ENCODE results near the gene SCAPER. TPM values are rescaled to one million over a fixed set of nuclear protein-coding genes. Genes with fewer than 3 reads are reported as not detected.
A peak's percentile ranks its signal among the peaks of the same experiment; 100 is the strongest.

Gene SCAPER
- total RNA-seq, 1 donor from 2014 or later = 5.3 TPM

DNA sequence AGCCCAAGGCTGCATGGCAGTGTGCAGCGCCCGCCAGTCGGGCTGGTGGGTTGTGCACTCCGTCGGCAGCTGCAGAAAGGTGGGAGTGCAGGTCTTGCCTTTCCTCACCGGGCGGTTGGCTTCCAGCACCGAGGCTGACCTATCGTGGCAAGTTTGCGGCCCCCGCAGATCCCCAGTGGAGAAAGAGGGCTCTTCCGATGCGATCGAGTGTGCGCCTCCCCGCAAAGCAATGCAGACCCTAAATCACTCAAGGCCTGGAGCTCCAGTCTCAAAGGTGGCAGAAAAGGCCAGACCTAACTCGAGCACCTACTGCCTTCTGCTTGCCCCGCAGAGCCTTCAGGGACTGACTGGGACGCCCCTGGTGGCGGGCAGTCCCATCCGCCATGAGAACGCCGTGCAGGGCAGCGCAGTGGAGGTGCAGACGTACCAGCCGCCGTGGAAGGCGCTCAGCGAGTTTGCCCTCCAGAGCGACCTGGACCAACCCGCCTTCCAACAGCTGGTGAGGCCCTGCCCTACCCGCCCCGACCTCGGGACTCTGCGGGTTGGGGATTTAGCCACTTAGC, 564.3 kb downstream of the SCAPER start:
- DNase-seq (ENCODE audit: low read depth in 2 of 2) = no peak

DNA sequence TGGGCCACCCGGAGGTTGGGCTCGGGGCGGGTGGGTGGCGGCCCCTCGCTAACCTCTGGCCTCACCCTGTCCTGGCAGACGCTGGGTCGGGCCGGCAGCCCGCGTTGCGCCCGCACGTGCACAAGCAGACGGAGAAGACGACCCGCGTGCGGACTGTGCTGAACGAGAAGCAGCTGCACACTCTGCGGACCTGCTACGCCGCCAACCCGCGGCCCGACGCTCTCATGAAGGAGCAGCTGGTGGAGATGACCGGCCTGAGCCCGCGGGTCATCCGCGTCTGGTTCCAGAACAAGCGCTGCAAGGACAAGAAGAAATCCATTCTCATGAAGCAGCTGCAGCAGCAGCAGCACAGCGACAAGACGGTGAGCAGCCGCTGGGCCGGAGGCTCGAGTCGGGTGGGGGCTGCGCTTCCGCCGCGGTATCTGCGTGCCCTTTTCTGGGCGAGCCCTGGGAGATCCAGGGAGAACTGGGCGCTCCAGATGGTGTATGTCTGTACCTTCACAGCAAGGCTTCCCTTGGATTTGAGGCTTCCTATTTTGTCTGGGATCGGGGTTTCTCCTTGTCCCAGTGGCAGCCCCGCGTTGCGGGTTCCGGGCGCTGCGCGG, 564.8 kb downstream of the SCAPER start:
- peak in 1 of 2 donors; percentile 33 for DNase-seq (ENCODE audit: low read depth in 2 of 2)

DNA sequence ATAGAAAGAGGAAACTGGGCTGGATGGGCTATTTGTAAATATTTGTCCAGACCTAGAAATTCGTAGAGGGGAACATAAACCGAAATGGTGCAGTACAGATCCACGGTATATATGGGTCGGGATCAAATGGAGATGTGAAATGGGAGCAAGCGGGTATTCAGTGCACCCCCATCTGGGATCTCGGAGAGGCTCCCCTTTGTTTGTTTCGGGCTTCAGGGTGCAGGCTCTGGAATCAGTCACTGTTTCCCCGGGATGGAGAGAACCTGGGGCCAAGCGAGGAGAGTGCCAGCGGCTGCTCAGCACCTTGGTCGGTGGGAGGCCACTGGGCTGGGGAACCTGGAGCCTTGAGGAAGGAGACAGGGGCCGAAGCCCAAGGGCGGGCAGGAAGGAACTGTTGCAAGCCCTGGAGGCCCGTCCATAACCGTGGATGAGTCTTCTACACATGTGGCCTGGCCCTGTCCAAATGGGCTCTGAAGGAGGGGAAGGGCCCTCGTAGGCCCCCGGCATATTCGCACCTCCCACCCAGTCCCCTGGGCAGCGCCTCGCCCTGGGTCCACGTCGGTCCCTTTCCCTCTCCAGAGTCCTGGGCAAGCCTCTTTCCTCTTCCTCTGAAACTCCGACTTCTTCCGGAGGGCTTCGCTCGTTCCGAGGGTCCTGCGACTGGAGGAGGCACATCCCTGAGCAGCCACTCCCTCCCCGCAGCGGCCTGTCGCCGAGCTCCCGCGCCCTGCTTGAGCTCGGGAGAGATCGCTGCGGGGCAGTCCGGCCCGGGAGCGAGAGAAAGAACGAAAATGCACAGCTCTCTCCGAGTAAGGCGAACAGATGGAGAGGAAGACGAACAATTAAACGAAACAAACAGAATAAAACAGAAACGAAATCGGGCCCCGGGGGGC, 565.6 kb downstream of the SCAPER start:
- no peak for DNase-seq (ENCODE audit: low read depth in 2 of 2)

DNA sequence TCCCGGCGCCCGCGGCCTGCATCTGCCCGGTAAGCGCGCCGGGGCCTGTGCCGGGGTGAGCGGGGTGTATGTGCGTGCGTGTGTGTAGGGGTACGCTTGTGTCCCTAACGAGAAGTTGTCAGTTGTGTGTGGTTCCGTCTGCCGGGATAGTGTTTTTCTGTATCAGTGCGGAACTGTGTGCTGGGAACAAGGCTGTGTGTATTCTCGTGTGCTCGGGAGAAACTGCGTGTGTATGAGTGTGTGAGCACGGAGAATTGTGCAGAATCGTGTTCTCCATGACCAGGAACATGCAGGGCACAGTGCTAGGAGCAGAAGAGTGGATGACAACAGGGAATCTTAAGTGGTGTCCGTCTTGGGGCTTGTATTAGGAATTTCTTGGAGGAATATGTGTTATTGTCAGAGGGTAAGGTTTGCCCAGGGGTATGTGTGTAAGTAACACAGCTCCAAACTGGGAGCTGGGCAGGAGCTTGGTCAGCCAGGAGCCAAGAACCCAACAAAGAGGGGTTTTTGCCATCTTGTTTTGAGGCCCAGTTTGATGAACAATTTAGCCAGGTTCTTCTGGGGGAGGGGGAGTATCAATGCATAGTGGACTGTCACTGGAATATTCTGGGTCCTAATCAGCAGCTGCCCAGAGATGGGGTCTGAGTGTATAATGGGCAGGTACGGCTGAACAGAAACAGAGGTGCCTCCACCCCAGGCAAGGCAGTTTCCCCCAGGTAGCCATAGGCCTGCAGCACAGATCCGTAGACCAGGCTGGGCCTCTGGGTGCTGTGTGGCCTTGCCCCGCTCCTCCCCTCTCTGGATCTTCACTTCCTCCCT, 566.4 kb downstream of the SCAPER start:
- DNase-seq (ENCODE audit: low read depth in 2 of 2) = no peak

DNA sequence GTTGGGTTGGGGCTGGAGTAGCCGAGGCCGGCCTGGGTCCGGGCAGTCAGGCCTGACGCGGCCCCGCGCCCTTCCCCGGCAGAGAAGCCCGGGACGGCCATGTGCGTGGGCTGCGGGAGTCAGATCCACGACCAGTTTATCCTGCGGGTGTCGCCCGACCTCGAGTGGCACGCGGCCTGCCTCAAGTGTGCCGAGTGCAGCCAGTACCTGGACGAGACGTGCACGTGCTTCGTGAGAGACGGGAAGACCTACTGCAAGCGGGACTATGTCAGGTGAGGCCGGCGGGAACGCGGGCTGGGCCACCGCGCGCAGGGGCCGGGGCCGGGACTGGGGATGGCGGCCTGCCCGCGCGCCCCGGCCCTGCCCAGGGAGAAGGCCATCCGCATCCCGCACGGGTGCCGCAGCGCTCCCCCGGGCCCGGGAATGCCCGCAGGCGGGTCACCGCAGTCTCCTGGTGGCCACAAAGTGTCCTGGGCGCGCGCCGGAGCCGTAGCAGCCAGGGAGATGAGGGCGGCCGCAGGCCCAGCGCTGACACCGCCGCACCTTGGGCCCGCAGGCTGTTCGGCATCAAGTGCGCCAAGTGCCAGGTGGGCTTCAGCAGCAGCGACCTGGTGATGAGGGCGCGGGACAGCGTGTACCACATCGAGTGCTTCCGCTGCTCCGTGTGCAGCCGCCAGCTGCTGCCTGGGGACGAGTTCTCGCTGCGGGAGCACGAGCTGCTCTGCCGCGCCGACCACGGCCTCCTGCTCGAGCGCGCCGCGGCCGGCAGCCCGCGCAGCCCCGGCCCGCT, 567.2 kb downstream of the SCAPER start:
- DNase-seq (ENCODE audit: low read depth in 2 of 2) = no peak

DNA sequence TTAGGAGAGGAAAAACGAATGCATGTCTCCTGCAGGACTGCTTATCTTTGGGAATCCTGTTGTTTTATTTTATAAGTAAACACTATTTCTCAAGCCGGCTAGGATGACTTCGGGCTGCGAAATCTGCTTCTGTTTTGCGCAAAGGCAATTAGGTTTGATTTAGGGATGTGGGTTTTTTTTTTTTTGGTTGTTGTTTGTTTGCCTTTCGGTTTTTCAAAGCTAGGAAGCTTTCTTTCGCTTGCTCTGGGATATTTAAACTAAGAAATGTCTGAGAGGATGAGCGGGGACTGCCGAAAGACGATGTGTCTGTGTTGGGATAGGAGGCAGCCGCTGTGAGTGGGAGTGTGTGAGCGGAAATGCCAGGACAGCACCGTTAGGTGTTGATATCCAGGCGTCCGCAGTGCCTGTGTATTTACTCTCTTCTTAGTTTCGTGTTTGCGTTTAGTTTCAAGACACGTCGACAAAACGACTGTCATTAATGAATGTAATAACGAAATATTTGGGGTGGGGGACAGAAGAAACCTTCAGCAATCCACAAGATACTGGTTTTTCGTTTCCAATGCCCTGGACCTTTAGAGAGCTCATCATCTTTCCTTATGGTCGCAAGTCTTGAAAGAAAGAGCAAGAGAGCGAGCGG, 568.0 kb downstream of the SCAPER start:
- DNase-seq (ENCODE audit: low read depth in 2 of 2) = no peak

DNA sequence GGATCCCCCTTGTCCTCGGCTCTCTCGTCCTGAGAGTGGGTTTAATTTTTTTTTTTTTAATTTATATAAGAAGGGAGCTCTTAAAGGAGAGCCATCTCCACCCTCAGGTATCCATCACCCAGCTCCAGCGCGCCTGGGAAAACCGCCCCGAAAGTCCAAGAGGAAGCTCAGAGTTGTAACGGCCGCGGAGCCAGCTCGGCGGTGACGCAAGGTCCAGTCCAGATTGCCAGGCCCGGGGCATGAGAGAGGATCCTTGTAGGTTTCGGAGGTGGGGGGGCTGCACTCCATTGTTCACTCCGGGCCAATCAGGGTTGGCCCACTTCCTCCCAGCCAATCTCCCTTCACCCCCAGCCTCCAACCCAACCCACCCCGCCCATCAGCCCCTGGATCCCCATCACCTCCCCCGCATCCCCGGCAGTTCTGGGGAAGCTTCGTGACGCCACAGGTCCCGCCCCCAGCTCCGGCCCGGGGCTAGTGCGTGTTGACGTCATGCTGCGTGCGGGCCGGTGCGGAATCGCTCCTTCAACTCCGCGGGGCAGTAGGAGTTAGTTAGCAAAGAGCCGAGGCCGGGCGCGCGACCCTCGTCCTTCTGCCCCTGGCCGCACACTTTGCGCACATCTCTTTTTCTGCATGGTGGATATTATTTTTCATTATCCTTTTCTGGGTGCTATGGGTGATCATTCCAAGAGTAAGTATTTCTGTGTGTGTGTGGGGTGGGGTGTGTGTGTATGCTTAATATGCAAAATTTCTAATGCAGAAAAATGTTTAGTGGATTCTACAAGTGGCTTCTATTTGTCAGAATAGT, 568.7 kb downstream of the SCAPER start, which contains the start of gene ISL2:
ISL2 (plus strand) TSS at position 520 of the 805 bp plus-strand sequence; CDS start at position 631, 111 bp downstream.
- peak; percentile 28 to 65 for DNase-seq (ENCODE audit: low read depth in 2 of 2)

DNA sequence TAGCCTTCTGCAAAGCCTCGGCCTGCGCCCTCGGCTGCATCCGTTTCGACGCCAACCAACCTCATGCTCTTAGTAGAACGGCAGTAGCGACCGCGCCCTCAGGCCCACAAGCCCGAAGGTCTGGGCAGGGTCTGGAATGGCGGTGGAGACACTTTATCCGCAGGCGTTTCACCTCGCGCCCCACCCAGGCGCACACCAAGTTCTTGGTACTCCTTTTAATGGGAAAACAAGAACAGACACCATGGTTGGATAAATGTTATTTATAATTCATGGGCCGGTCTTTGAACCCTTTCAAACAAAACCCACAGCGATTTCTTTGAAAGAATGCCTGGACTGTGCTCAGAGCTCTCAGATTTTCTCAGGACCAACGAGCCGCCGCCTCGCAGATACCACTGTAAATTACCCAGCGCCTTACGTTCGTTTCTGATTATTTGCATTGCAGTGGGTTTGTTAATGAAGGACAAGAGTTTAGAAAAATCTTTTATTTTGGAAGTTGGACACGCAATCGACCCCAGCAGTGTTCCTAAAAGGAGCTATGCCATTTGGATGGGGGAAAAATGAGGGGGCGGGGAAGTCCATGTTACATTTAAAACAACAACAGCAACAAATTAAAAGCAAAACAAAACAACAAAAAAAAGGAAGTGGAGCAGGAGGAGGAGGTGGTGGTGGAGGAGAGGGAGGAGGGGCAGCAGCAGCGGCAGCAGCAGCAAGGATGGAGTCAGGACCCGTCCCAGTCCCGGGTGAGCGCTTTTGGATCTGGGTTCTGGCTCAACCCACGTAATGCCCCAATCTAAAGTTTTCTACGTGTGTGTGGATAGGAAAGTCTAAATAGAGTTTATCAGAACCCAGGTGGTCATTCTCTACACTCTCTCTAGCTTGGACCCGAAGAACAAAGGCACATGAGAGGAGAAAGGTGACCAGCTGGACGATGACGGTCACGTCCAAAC, 569.6 kb downstream of the SCAPER start:
- no peak for DNase-seq (ENCODE audit: low read depth in 2 of 2)

DNA sequence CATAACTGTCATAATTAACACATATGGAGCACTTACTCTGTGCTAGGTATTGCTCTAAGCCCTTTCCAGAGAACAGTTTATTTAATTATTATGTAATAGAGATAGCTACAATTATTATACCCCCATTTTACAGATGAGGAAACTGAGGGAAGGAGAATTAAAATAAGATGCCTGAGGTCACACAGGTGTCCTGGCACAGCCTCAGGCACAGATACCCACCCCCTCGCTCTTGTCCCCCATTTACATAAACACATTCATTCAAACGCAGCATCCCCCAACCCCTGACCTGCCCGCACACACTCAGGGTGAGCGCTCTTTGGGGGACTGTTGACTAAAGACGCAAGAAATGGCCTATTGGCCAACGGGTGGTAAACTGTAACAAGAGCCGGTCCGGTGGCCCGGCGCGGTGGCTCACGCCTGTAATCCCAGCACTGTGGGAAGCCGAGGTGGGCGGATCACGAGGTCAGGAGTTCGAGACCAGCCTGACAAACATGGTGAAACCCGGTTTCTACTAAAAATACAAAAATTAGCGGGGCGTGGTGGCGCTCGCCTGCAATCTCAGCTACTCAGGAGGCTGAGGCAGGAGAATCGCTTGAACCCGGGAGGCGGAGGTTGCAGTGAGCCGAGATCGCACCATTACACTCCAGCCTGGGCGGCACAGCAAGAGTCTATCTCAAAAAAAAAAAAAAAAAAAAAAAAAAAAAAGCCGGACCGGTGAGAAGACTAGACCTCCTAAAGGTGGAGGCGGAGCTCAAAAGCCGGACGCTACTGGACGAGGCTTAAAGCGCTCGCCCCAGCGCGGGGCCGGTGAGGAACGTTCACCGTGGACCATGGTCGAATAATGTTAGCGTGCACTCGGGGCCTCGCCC, 570.5 kb downstream of the SCAPER start:
- no peak for DNase-seq (ENCODE audit: low read depth in 2 of 2)

DNA sequence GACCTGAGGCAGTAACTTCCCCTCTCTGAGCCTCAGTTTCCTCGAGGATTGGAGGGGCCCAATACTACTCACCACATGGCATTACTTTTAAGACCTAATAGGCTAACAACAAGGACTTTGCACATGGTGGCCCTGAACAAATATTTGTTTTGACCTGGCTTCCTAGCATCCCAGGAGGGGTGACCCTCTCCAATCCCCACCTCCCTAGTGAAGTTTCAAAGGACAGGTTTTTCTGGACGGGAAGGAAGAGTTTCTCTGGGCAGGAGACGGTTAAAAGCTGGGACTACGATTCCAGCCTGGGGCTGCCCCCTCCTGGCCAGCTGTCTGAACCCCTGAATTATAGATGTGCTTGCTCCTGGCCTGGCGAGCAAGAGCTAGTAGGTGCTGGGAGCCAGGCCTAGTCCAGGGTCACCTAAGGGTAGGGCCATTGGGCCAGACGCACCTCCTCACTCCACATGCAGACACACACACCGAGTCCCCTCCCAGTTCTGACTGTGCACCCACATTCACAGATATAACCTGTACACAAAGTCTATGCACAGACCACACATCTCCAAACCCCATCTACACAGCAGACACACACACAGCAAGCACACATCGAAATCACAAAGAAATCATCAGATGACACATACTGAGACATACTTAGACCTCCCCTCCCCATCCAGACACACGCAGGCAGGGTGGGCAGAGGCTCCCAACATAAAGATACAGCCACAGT, 571.3 kb downstream of the SCAPER start:
- no peak for DNase-seq (ENCODE audit: low read depth in 2 of 2)

DNA sequence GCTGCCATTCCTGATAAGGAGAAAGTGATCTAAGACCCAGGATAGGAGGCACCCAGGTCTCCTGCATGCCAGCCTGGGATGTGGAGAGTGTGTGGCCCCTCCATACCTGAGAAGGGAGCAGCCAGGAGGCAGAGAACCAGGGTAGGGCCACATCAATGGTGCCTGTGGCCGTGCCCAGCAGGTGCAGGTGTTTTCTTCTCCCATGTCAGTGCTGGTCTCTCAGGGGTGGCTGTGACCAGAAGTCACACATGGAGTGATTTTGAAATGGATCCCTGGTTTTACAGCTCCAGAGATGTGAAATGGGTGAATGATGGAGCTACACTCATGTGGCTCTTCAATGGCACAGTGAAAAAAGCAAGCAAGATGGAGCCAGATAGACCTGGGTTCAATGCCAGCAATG, 571.8 kb downstream of the SCAPER start:
- no peak for DNase-seq (ENCODE audit: low read depth in 2 of 2)

DNA sequence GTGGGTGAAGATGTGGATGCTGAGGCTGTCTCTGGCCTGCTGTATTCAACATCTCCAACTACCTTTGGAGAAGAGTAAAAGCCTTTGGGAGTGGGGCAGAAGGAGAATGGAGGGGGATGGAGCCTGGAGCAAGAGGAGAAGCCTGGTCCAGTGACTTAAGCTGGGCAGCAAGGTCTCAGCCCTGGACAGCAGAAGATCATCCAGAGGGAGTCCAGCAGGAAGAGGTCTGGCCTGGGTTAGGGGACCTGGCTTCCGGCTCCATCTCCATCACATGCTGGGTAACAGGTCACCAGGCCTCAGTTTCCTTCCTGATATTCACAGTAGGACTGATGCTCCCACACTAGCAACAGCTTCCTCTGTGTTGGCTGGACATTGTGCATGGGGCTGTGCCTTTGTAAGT, 572.3 kb downstream of the SCAPER start:
- DNase-seq (ENCODE audit: low read depth in 2 of 2) = no peak

DNA sequence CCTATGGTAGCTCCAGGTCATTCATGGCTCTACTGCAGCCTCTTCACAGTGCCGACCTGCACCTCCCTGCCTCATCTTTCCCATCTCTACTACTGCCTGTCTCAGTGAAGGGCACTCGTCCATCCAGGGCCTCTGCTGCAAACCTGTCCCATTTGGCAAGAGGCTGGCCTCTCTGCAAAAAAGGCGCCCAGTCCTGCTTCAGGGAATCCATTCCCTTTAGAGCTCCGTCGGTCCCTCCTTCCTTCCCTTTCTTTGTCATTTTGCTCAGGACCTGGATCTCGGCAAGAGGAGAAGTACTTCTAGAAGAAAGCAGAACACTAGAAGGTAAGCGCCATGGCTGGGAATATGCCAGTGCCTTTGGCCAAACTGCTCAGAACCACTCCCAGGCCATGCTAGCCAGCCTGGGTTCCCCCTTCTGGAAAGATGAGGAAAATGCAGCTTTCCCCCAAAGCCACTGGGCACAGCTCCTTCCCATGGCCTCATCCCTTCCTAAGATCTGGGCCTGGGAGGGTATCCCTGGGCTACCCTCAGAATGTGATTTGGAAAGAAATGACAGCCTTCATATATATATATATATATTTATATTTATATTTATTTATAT, 575.0 kb downstream of the SCAPER start:
- DNase-seq (ENCODE audit: low read depth in 2 of 2) = peak in 1 of 2 donors; percentile 54

DNA sequence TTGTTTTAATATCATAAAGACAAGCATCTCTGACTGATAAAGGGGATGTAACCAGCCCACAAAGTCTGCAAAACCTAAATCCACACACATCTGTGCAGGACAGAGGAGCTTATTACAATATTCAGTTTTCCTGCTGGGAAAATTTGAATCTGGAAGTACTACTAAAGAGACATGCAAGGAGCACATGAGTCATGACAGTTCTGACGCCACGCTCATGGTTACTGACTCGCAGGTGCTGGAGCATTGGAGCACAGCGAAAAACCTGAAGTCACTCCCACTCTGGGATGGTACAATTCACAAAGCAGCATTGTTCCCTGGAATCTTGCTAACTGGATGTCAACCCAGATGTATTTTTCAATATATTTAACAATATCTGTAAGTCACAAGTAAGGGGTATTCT, 576.2 kb downstream of the SCAPER start:
- DNase-seq (ENCODE audit: low read depth in 2 of 2) = no peak

DNA sequence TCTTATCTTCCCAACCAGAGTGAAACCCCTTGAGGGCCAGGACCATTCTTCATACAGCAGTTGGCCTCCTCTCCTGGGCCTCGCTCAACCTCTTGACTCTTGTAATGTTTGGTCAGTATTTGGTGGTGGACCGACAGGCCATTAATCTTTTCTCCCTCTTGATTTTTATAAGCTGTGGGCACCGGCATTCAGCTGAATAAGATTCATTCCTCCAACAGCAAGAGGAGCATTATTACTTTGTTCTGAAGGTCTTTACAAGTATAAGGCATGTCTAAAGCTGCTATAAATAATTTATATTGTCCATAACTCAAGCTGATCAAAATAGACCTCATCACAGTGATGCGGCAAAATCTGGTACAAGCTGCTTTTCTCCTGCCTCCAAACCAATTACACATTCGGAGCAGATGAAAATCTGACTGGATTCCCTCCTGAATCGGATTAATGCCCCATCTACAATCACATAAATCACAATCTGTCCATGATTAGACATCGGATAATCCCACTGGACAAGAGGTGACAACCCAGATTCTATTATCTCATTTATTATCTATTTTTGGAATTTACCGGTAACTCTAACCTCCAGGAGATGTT, 576.9 kb downstream of the SCAPER start:
- DNase-seq (ENCODE audit: low read depth in 2 of 2) = no peak

Measured in dermis microvascular lymphatic vessel endothelial cell (primary cell).